Inferior parietal cortex (tissue), 1 donor: Measurements from ENCODE around the gene DEFB123.

ENCODE experiments used
- DNase-seq: peaks from one replicate; pipeline ENCODE4 v3.0.0-alpha.2; 2016; ENCODE audit errors: extremely low spot score

Gene DEFB123

GRCh38 chr20:31473331-31474096 is 33.1 kb downstream of the DEFB123 start:
- no peak for DNase-seq

- DNase-seq: no peak
Measured at GRCh38 chr20:31474097-31474436, 33.6 kb downstream of the DEFB123 start.

GRCh38 chr20:31474758-31475427 is 34.5 kb downstream of the DEFB123 start, which contains the start of the genes DEFB124 and REM1:
TSS of gene DEFB124 (minus strand) at chr20:31475127. CDS start at chr20:31473013, 2,114 bp downstream.
TSS of gene REM1 (plus strand) at chr20:31475288. CDS start at chr20:31476446, 1,158 bp downstream.
- DNase-seq: no peak

GRCh38 chr20:31475472-31476293 is 35.3 kb downstream of the DEFB123 start:
- DNase-seq: no peak

- no peak for DNase-seq
Measured at GRCh38 chr20:31476294-31476585, 35.8 kb downstream of the DEFB123 start.

GRCh38 chr20:31476643-31477215 is 36.3 kb downstream of the DEFB123 start:
- no peak for DNase-seq

GRCh38 chr20:31484001-31484400 is 43.6 kb downstream of the DEFB123 start:
- DNase-seq: no peak

- DNase-seq: no peak
Measured at GRCh38 chr20:31485450-31486339, 45.3 kb downstream of the DEFB123 start.

- no peak for DNase-seq
Measured at GRCh38 chr20:31488115-31488514, 47.7 kb downstream of the DEFB123 start.

GRCh38 chr20:31489152-31489551 is 48.7 kb downstream of the DEFB123 start:
- DNase-seq: no peak

GRCh38 chr20:31490752-31491151 is 50.3 kb downstream of the DEFB123 start:
- no peak for DNase-seq

- DNase-seq: no peak
Measured at GRCh38 chr20:31494131-31494530, 53.7 kb downstream of the DEFB123 start.

GRCh38 chr20:31496761-31497295 is 56.4 kb downstream of the DEFB123 start:
- DNase-seq: no peak

GRCh38 chr20:31497838-31498540 is 57.6 kb downstream of the DEFB123 start:
- no peak for DNase-seq
